Neural cell (in vitro differentiated cells): Measurements from ENCODE around the gene SPOCK1. TPM values are rescaled to one million over a fixed set of nuclear protein-coding genes. Genes with fewer than 3 reads are reported as not detected.

Experiments
- H2AFZ ChIP-seq: fragments of 200-600, 300-800 bp; sonication (generic), shearing (Covaris generic); 2 replicates; pipeline ENCODE4 v1.6.0; 2014; ENCODE audit warnings: low read depth, mild to moderate bottlenecking, antibody characterized with exemption, low read length, moderate library complexity
- H3F3A ChIP-seq: fragments of 200-600 bp; shearing (Covaris generic); 2 replicates; pipeline ENCODE4 v1.6.1; 2016; ENCODE audit warnings: mild to moderate bottlenecking, moderate library complexity, mixed read lengths, antibody characterized with exemption, low read length; ENCODE audit not compliant: insufficient read depth, poor library complexity, severe bottlenecking
- H3K27ac ChIP-seq: fragments of 200-600, 300-800 bp; sonication (generic), shearing (Covaris generic); 2 replicates; pipeline ENCODE4 v1.5.1; 2014; ENCODE audit warnings: mild to moderate bottlenecking, low read length, moderate library complexity
- H3K27me3 ChIP-seq: fragments of 300-800, 200-600 bp; sonication (generic), shearing (Covaris generic); 2 replicates; pipeline ENCODE4 v1.6.0; 2014; ENCODE audit warnings: mild to moderate bottlenecking, low read depth, low read length, moderate library complexity; ENCODE audit not compliant: insufficient read depth
- H3K36me3 ChIP-seq: fragments of 300-800, 200-600 bp; sonication (generic), shearing (Covaris generic); 2 replicates; pipeline ENCODE4 v1.5.1; 2014; ENCODE audit warnings: mild to moderate bottlenecking, antibody characterized with exemption, low read length, moderate library complexity; ENCODE audit not compliant: insufficient read depth
- H3K4me2 ChIP-seq: fragments of 300-800, 200-600 bp; sonication (generic), shearing (Covaris generic); 2 replicates; pipeline ENCODE4 v1.6.0; 2014; ENCODE audit warnings: mild to moderate bottlenecking, low read length
- H3K4me3 ChIP-seq: fragments of 300-800, 200-600 bp; sonication (generic), shearing (Covaris generic); 2 replicates; pipeline ENCODE4 v1.5.1; 2014; ENCODE audit warnings: mild to moderate bottlenecking, low read length, moderate library complexity
- H3K79me2 ChIP-seq: fragments of 200-600 bp; shearing (Covaris generic); replicated peaks from 2 replicates; pipeline ENCODE4 v1.6.0; 2014; ENCODE audit warnings: mild to moderate bottlenecking, low read length, moderate library complexity; ENCODE audit not compliant: insufficient read depth
- H3K9ac ChIP-seq: fragments of 300-800, 200-600 bp; sonication (generic), shearing (Covaris generic); 2 replicates; pipeline ENCODE4 v1.6.1; 2016; ENCODE audit warnings: mild to moderate bottlenecking, low read length, mixed read lengths
- H3K9me2 ChIP-seq: fragments of 200-600 bp; shearing (Covaris generic); 2 replicates; pipeline ENCODE4 v1.6.1; 2016; ENCODE audit warnings: mild to moderate bottlenecking, low read length, mixed read lengths; ENCODE audit not compliant: insufficient read depth
- H3K9me3 ChIP-seq: fragments of 200-600, 300-800 bp; sonication (generic), shearing (Covaris generic); 2 replicates; pipeline ENCODE4 v1.6.1; 2016; ENCODE audit warnings: mild to moderate bottlenecking, mixed run types, low read length, moderate library complexity, mixed read lengths
- H4K20me1 ChIP-seq: fragments of 200-600 bp; shearing (Covaris generic); 2 replicates; pipeline ENCODE4 v1.6.1; 2016; ENCODE audit warnings: mild to moderate bottlenecking, mixed run types; ENCODE audit not compliant: insufficient read depth
- CTCF ChIP-seq: fragments of 450-650 bp; IDR thresholded peaks from 2 replicates; pipeline ENCODE4 v1.5.1; 2014; ENCODE audit warnings: antibody characterized with exemption, mild to moderate bottlenecking, moderate library complexity; ENCODE audit not compliant: poor library complexity, severe bottlenecking
- EP300 ChIP-seq: fragments of 450-650 bp; conservative IDR thresholded peaks from 2 replicates; pipeline ENCODE4 v1.6.1; 2014; ENCODE audit warnings: antibody characterized with exemption, mild to moderate bottlenecking, moderate library complexity; ENCODE audit not compliant: poor library complexity, severe bottlenecking
- EZH2 ChIP-seq: fragments of 200-600, 300-800 bp; shearing (Covaris generic), sonication (generic); IDR thresholded peaks from 2 replicates; pipeline ENCODE4 v1.6.1; 2014; ENCODE audit warnings: antibody characterized with exemption, low read length, borderline replicate concordance, mild to moderate bottlenecking; ENCODE audit not compliant: insufficient read depth, poor library complexity, severe bottlenecking
- MXI1 ChIP-seq: fragments of 450-650 bp; conservative IDR thresholded peaks from 2 replicates; pipeline ENCODE4 v1.6.1; 2014; ENCODE audit warnings: antibody characterized with exemption, mild to moderate bottlenecking; ENCODE audit not compliant: poor library complexity, severe bottlenecking
- POLR2AphosphoS5 ChIP-seq: IDR thresholded peaks from 2 replicates; pipeline ENCODE4 v1.6.1; 2012
- RAD21 ChIP-seq: fragments of 450-650 bp; conservative IDR thresholded peaks from 2 replicates; pipeline ENCODE4 v1.6.1; 2014; ENCODE audit warnings: antibody characterized with exemption, mild to moderate bottlenecking, moderate library complexity
- REST ChIP-seq: IDR thresholded peaks from 2 replicates; pipeline ENCODE4 v1.6.1; 2012; ENCODE audit warnings: borderline replicate concordance
- SMC3 ChIP-seq: fragments of 450-650 bp; conservative IDR thresholded peaks from 2 replicates; pipeline ENCODE4 v1.6.1; 2014; ENCODE audit warnings: antibody characterized with exemption, mild to moderate bottlenecking, moderate library complexity; ENCODE audit not compliant: poor library complexity
- TAF1 ChIP-seq: IDR thresholded peaks from 2 replicates; pipeline ENCODE4 v1.6.1; 2012; ENCODE audit warnings: low read depth
- polyA plus RNA-seq: library from polyadenylated mRNA; depleted of rRNA; stranded (reverse); fragments of >200 nt; gene quantifications from 2 replicates; pipeline ENCODE4 v1.2.3, GENCODE V29; 2014

Gene SPOCK1
- polyA plus RNA-seq, 1 donor from 2014 or later, result 33.6 TPM

- no peak for TF ChIP-seq RAD21
- no peak for TF ChIP-seq MXI1
Measured at GRCh38 chr5:137179203-137179602, 319.9 kb downstream of the SPOCK1 start (continued).

GRCh38 chr5:137176609-137177008 lies 322.5 kb downstream of the SPOCK1 start:
- Histone ChIP-seq H3K4me3 (no peak overlapping the region), H3F3A (no peaks in the 10 kb centered on the region), H3K9ac (no peak overlapping the region), H3K9me3 (no peaks in the 10 kb centered on the region), H3K27ac (no peak overlapping the region), H3K27me3 (no peaks in the 10 kb centered on the region), H3K79me2 (no peaks in the 10 kb centered on the region), H4K20me1 (no peaks in the 10 kb centered on the region), H2AFZ (no peak overlapping the region), H3K9me2 (no peaks in the 10 kb centered on the region), H3K4me2 (no peak overlapping the region), H3K36me3 (no peaks in the 10 kb centered on the region)
- TF ChIP-seq TAF1, result no peak
- TF ChIP-seq CTCF, result no peak
- no peak for TF ChIP-seq POLR2AphosphoS5
- no peak for TF ChIP-seq SMC3
- no peak for TF ChIP-seq RAD21
- TF ChIP-seq EP300, result no peak
- TF ChIP-seq MXI1, result no peak
- no peak for TF ChIP-seq EZH2
- no peak for TF ChIP-seq REST

- Histone ChIP-seq H4K20me1 (no peaks in the 10 kb centered on the region), H3K9me3 (no peaks in the 10 kb centered on the region), H3K27me3 (no peaks in the 10 kb centered on the region), H3K27ac (no peak overlapping the region), H3F3A (no peaks in the 10 kb centered on the region), H3K9ac (no peak overlapping the region), H3K36me3 (no peaks in the 10 kb centered on the region), H3K4me3 (no peak overlapping the region), H3K4me2 (no peak overlapping the region), H3K79me2 (no peaks in the 10 kb centered on the region), H2AFZ (no peak overlapping the region), H3K9me2 (no peaks in the 10 kb centered on the region)
- no peak for TF ChIP-seq CTCF
- TF ChIP-seq RAD21, result no peak
- no peak for TF ChIP-seq EP300
- TF ChIP-seq REST, result no peak
- no peak for TF ChIP-seq MXI1
- no peak for TF ChIP-seq POLR2AphosphoS5
- TF ChIP-seq SMC3, result no peak
- TF ChIP-seq EZH2, result no peak
- TF ChIP-seq TAF1, result no peak
Measured at GRCh38 chr5:137176126-137176525, 323.0 kb downstream of the SPOCK1 start.
